ENCODE data around the gene KLF7.
"Not testable (repeated sequence)": the region's sequence is repeated elsewhere in the genome, so short reads cannot be mapped to it uniquely, and the experiment has no call there.

DNA sequence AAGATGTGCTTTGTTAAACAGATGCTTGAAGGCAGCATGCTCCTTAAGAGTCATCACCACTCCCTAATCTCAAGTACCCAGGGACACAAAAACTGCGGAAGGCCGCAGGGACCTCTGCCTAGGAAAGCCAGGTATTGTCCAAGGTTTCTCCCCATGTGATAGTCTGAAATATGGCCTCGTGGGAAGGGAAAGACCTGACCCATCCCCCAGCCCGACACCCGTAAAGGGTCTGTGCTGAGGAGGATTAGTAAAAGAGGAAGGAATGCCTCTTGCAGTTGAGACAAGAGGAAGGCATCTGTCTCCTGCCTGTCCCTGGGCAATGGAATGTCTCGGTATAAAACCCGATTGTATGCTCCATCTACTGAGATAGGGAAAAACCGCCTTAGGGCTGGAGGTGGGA lies 128.7 kb downstream of the KLF7 start:
- TF ChIP-seq, protein P1, sequence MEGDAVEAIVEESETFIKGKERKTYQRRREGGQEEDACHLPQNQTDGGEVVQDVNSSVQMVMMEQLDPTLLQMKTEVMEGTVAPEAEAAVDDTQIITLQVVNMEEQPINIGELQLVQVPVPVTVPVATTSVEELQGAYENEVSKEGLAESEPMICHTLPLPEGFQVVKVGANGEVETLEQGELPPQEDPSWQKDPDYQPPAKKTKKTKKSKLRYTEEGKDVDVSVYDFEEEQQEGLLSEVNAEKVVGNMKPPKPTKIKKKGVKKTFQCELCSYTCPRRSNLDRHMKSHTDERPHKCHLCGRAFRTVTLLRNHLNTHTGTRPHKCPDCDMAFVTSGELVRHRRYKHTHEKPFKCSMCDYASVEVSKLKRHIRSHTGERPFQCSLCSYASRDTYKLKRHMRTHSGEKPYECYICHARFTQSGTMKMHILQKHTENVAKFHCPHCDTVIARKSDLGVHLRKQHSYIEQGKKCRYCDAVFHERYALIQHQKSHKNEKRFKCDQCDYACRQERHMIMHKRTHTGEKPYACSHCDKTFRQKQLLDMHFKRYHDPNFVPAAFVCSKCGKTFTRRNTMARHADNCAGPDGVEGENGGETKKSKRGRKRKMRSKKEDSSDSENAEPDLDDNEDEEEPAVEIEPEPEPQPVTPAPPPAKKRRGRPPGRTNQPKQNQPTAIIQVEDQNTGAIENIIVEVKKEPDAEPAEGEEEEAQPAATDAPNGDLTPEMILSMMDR (IDR thresholded peaks at IDR 0.05; ENCODE audit: extremely low read depth in 1 of 2, insufficient read depth in 1 of 2, low read depth in 1 of 2, low read length in 2 of 2) = not testable (repeated sequence)
- TF ChIP-seq, protein P2, sequence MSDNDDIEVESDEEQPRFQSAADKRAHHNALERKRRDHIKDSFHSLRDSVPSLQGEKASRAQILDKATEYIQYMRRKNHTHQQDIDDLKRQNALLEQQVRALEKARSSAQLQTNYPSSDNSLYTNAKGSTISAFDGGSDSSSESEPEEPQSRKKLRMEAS (IDR thresholded peaks at IDR 0.05; ENCODE audit: insufficient read depth, insufficient read length) = not testable (repeated sequence)
- TF ChIP-seq POLR2A (IDR thresholded peaks at IDR 0.05; ENCODE audit: low read depth, low read length); EZH2 (IDR thresholded peaks at IDR 0.05; ENCODE audit: borderline replicate concordance, low read depth, low read length, severe bottlenecking): not testable (repeated sequence)
